Suprapubic skin (tissue), 4 donors: ENCODE data around the gene ZCCHC24. TPM values are rescaled to one million over a fixed set of nuclear protein-coding genes. Genes with fewer than 3 reads are reported as not detected.

Experiments used
- DNase-seq, 2 donors: peaks; one replicate each; pipeline ENCODE4 v3.0.0-alpha.2; 2019; ENCODE audit warnings: low spot score in 2 of 2
- H3K27ac ChIP-seq: fragments of 200-600 bp; sonication (generic); one replicate; pipeline ENCODE4 v1.5.1; 2019
- H3K27me3 ChIP-seq: fragments of 200-600 bp; sonication (generic); one replicate; pipeline ENCODE4 v1.5.1; 2019
- H3K36me3 ChIP-seq: fragments of 200-600 bp; sonication (generic); one replicate; pipeline ENCODE4 v1.5.1; 2019
- H3K4me1 ChIP-seq: fragments of 200-600 bp; sonication (generic); one replicate; pipeline ENCODE4 v1.5.1; 2019
- H3K4me3 ChIP-seq: fragments of 200-600 bp; sonication (generic); one replicate; pipeline ENCODE4 v1.5.1; 2019; ENCODE audit warnings: mild to moderate bottlenecking
- H3K9me3 ChIP-seq: fragments of 200-600 bp; sonication (generic); one replicate; pipeline ENCODE4 v1.5.1; 2019
- CTCF ChIP-seq, 2 donors: fragments of 200-600 bp in 1 of 2; fragments of 450-650 bp in 1 of 2; sonication (generic) in 1 of 2; IDR thresholded peaks; one replicate each; pipeline ENCODE4 v1.5.1; 2016 to 2019; ENCODE audit warnings: antibody characterized with exemption in 2 of 2, mild to moderate bottlenecking in 1 of 2, moderate library complexity in 1 of 2
- EP300 ChIP-seq: sonication (generic); formaldehyde crosslinking; IDR thresholded peaks from one replicate; pipeline ENCODE4 v1.6.1; 2017; ENCODE audit warnings: antibody characterized with exemption
- POLR2A ChIP-seq, 2 donors: fragments of 450-650 bp; IDR thresholded peaks; one replicate each; pipeline ENCODE4 v1.6.1; 2017; ENCODE audit warnings: antibody characterized with exemption in 2 of 2, mild to moderate bottlenecking in 2 of 2, moderate library complexity in 2 of 2
- POLR2AphosphoS5 ChIP-seq, 3 donors: sonication (generic); formaldehyde crosslinking; IDR thresholded peaks; one replicate each; pipeline ENCODE4 v1.6.1; 2017; ENCODE audit warnings: antibody characterized with exemption in 3 of 3
- WGBS: methylation state at CpG from one replicate; pipeline ENCODE4 v1.1.5; 2018; 5-methylcytosine and 5-hydroxymethylcytosine counted together
- total RNA-seq, 4 donors: library from RNA; depleted of rRNA; stranded (reverse); fragments of >200 nt; gene quantifications; one replicate each; pipeline ENCODE4 v1.1.0, GENCODE V29; 2016

Gene ZCCHC24
- total RNA-seq, 4 donors from 2014 or later: 8.9 to 17.3 (median 12.8) TPM

- 86% methylated on average over 6 of the region's 6 CpGs for WGBS
- no peak for TF ChIP-seq EP300
- TF ChIP-seq CTCF (IDR thresholded peaks at IDR 0.05): no peak
- TF ChIP-seq POLR2A (IDR thresholded peaks at IDR 0.05): no peak
- TF ChIP-seq POLR2AphosphoS5 (IDR thresholded peaks at IDR 0.05): no peak
- H3K9me3 ChIP-seq: no peaks in the 10 kb centered on the region
Measured at GRCh38 chr10:79354615-79355014, 90.8 kb downstream of the ZCCHC24 start.

DNA sequence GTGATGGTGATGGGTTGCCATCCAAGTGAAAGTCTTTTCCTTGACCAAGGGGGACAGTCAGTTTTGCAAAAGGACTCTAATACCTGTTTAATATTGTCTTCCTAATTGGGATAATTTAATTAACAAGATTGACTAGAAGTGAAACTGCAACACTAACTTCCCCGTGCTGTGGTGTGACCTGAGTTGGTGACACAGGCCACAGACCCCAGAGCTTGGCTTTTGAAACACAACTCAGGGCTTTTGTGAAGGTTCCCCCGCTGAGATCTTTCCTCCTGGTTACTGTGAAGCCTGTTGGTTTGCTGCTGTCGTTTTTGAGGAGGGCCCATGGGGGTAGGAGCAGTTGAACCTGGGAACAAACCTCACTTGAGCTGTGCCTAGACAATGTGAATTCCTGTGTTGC lies 91.3 kb downstream of the ZCCHC24 start:
- H3K9me3 ChIP-seq: no peaks in the 10 kb centered on the region
- peaks cover 66% of the 10 kb centered on the region for H3K36me3 ChIP-seq
- TF ChIP-seq CTCF (IDR thresholded peaks at IDR 0.05) (no peak), EP300 (no peak), POLR2AphosphoS5 (IDR thresholded peaks at IDR 0.05) (no peak), POLR2A (IDR thresholded peaks at IDR 0.05) (no peak)
- no peak overlapping the region for H3K27ac ChIP-seq
- H3K4me1 ChIP-seq: peaks cover 6% of the 10 kb centered on the region
- 75% methylated on average over 3 of the region's 3 CpGs for WGBS
- H3K27me3 ChIP-seq: no peaks in the 10 kb centered on the region
- DNase-seq: peak in 1 of 2 donors; percentile 32
- no peak overlapping the region for H3K4me3 ChIP-seq

More at GRCh38 chr10:79354615-79355014, 90.8 kb downstream of the ZCCHC24 start:
- H3K27ac ChIP-seq: no peak overlapping the region
- H3K4me1 ChIP-seq: peaks cover 2% of the 10 kb centered on the region
- no peaks in the 10 kb centered on the region for H3K27me3 ChIP-seq
- DNase-seq: no peak
- peaks cover 61% of the 10 kb centered on the region for H3K36me3 ChIP-seq
- no peak overlapping the region for H3K4me3 ChIP-seq

DNA sequence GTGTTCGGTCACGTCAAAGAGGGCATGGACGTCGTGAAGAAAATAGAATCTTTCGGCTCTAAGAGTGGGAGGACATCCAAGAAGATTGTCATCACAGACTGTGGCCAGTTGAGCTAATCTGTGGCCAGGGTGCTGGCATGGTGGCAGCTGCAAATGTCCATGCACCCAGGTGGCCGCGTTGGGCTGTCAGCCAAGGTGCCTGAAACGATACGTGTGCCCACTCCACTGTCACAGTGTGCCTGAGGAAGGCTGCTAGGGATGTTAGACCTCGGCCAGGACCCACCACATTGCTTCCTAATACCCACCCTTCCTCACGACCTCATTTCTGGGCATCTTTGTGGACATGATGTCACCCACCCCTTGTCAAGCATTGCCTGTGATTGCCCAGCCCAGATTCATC lies 91.7 kb downstream of the ZCCHC24 start:
- H3K36me3 ChIP-seq: peaks cover 68% of the 10 kb centered on the region
- 91% methylated on average over 11 of the region's 11 CpGs for WGBS
- peak in 1 of 2 donors; percentile 55 for DNase-seq

GRCh38 chr10:79353000-79353406 lies 92.4 kb downstream of the ZCCHC24 start:
- H3K27ac ChIP-seq: no peak overlapping the region
- no peaks in the 10 kb centered on the region for H3K9me3 ChIP-seq
- H3K27me3 ChIP-seq: no peaks in the 10 kb centered on the region
- H3K4me1 ChIP-seq: peaks cover 18% of the 10 kb centered on the region
- WGBS: 94% methylated on average over 8 of the region's 8 CpGs
- H3K4me3 ChIP-seq: no peak overlapping the region
- peak in 1 of 2 donors; percentile 74 for DNase-seq
- no peak for TF ChIP-seq POLR2A (IDR thresholded peaks at IDR 0.05)
- TF ChIP-seq EP300: no peak
- no peak for TF ChIP-seq POLR2AphosphoS5 (IDR thresholded peaks at IDR 0.05)
- no peak for TF ChIP-seq CTCF (IDR thresholded peaks at IDR 0.05)
- H3K36me3 ChIP-seq: peaks cover 68% of the 10 kb centered on the region

More for the DNA sequence above, 91.7 kb downstream of the ZCCHC24 start:
- TF ChIP-seq POLR2A (IDR thresholded peaks at IDR 0.05): no peak
- Histone ChIP-seq H3K27ac (no peak overlapping the region), H3K4me1 (peaks cover 10% of the 10 kb centered on the region), H3K9me3 (no peaks in the 10 kb centered on the region), H3K4me3 (no peak overlapping the region), H3K27me3 (no peaks in the 10 kb centered on the region)

GRCh38 chr10:79352035-79352877 lies 93.2 kb downstream of the ZCCHC24 start:
- DNase-seq: peak in 1 of 2 donors; percentile 53
- no peak overlapping the region for H3K27ac ChIP-seq
- peaks cover 68% of the 10 kb centered on the region for H3K36me3 ChIP-seq
- WGBS: 92% methylated on average over 11 of the region's 11 CpGs
- H3K4me3 ChIP-seq: no peak overlapping the region
- no peaks in the 10 kb centered on the region for H3K9me3 ChIP-seq
- H3K27me3 ChIP-seq: no peaks in the 10 kb centered on the region
- TF ChIP-seq EP300 (no peak), POLR2A (IDR thresholded peaks at IDR 0.05) (no peak), POLR2AphosphoS5 (IDR thresholded peaks at IDR 0.05) (no peak), CTCF (IDR thresholded peaks at IDR 0.05) (no peak)
- H3K4me1 ChIP-seq: peaks cover 23% of the 10 kb centered on the region
